K562 (cell line): ENCODE results near the gene CCDC106. TPM values are rescaled to one million over a fixed set of nuclear protein-coding genes. Genes with fewer than 3 reads are reported as not detected.

Source experiments
- C11orf30 ChIP-seq: fragments of 450-650 bp; IDR thresholded peaks from 2 replicates; pipeline ENCODE4 v1.6.1; 2016; ENCODE audit warnings: low read depth, mild to moderate bottlenecking
- CC2D1A ChIP-seq: fragments of 450-650 bp; IDR thresholded peaks from 2 replicates; pipeline ENCODE4 v1.6.1; 2017; ENCODE audit warnings: mild to moderate bottlenecking
- CCNT2 ChIP-seq: IDR thresholded peaks from 2 replicates; pipeline ENCODE4 v1.6.1; 2011; ENCODE audit warnings: borderline replicate concordance, low read depth, mild to moderate bottlenecking, moderate library complexity, mixed read lengths, low read length; ENCODE audit not compliant: insufficient read length; ENCODE audit errors: extremely low read depth
- EWSR1 ChIP-seq: fragments of 450-650 bp; IDR thresholded peaks from 2 replicates; pipeline ENCODE4 v1.6.1; 2018; ENCODE audit warnings: borderline replicate concordance, mild to moderate bottlenecking, low read depth, moderate library complexity; ENCODE audit not compliant: partially characterized antibody
- HCFC1 ChIP-seq: IDR thresholded peaks from 2 replicates; pipeline ENCODE4 v1.6.1; 2012; ENCODE audit warnings: low read depth, low read length, improper control_type of control experiment
- KHSRP ChIP-seq: fragments of 450-650 bp; IDR thresholded peaks from 2 replicates; pipeline ENCODE4 v1.6.1; 2017
- MBD2 ChIP-seq: sonication (generic); IDR thresholded peaks from 2 replicates; pipeline ENCODE4 v1.6.1; 2016; ENCODE audit warnings: low read depth, borderline replicate concordance
- PCBP1 ChIP-seq: fragments of 200-400 bp; formaldehyde crosslinking; IDR thresholded peaks from 2 replicates; pipeline ENCODE4 v1.6.1; 2018; ENCODE audit warnings: mild to moderate bottlenecking, low read depth, low read length; ENCODE audit not compliant: poor library complexity, severe bottlenecking
- PURB ChIP-seq: sonication (generic); formaldehyde crosslinking; IDR thresholded peaks from 2 replicates; pipeline ENCODE4 v1.9.0; 2021; ENCODE audit warnings: low read depth, mild to moderate bottlenecking, missing genetic modification reagents
- RFX7 ChIP-seq: fragments of 250-450 bp; sonication (Bioruptor Pico); IDR thresholded peaks from 2 replicates; pipeline ENCODE4 v1.5.1; 2021; ENCODE audit warnings: mild to moderate bottlenecking
- SFPQ ChIP-seq: fragments of 200-400 bp; formaldehyde crosslinking; IDR thresholded peaks from 2 replicates; pipeline ENCODE4 v1.6.1; 2017; ENCODE audit warnings: mild to moderate bottlenecking, low read depth, low read length, moderate library complexity
- SIN3A ChIP-seq, 2 experiments: fragments of 150-350 bp in 1 of 2; IDR thresholded peaks; 2 replicates each; pipeline ENCODE4 v1.6.1; 2011 to 2016; ENCODE audit warnings: borderline replicate concordance in 2 of 2, low read depth in 2 of 2, low read length in 2 of 2, mild to moderate bottlenecking in 2 of 2, moderate library complexity in 2 of 2; ENCODE audit not compliant: control insufficient read depth in 1 of 2
- SPI1 ChIP-seq: IDR thresholded peaks from 2 replicates; pipeline ENCODE4 v1.6.1; 2011; ENCODE audit warnings: low read depth, low read length, control low read depth, borderline replicate concordance
- STAT5B ChIP-seq: fragments of 250-450 bp; sonication (Bioruptor Pico); IDR thresholded peaks from 2 replicates; pipeline ENCODE4 v1.8.0; 2021; ENCODE audit warnings: mild to moderate bottlenecking, inconsistent platforms
- SUPT5H ChIP-seq: fragments of 450-650 bp; IDR thresholded peaks from 2 replicates; pipeline ENCODE4 v1.6.1; 2016
- U2AF2 ChIP-seq: fragments of 200-400 bp; formaldehyde crosslinking; optimal IDR thresholded peaks from 2 replicates; pipeline ENCODE3; 2017; ENCODE audit warnings: low read depth, mild to moderate bottlenecking, low read length
- ZBTB7A ChIP-seq: IDR thresholded peaks from 2 replicates; pipeline ENCODE4 v1.6.1; 2011; ENCODE audit warnings: low read depth, mild to moderate bottlenecking, low read length, moderate library complexity, borderline replicate concordance; ENCODE audit not compliant: control insufficient read depth
- ZKSCAN3 ChIP-seq: fragments of 250-450 bp; sonication (Bioruptor Pico); IDR thresholded peaks from 2 replicates; pipeline ENCODE4 v1.4.0; 2020
- ZNF121 ChIP-seq: sonication (generic); formaldehyde crosslinking; conservative IDR thresholded peaks from 2 replicates; pipeline ENCODE4 v1.8.0; 2022; ENCODE audit warnings: missing genetic modification reagents
- ZNF518B ChIP-seq: fragments of 250-450 bp; sonication (Bioruptor Pico); IDR thresholded peaks from 2 replicates; pipeline ENCODE4 v1.5.0; 2021; ENCODE audit warnings: mild to moderate bottlenecking, moderate library complexity
- polyA plus RNA-seq, 8 experiments: library from polyadenylated mRNA; depleted of rRNA in 4 of 8; stranded (reverse) in 5 of 8; unstranded in 3 of 8; fragments of >200 nt; fragmentation: Nextera tagmentation in 2 of 8; fragmentation: Illumina TruSeq in 1 of 8; extraction: Ambion mirVana in 2 of 8; extraction: Trizol in 1 of 8; gene quantifications; 2 replicates each; pipeline versions ENCODE4 v1.2.1 to v1.2.3, GENCODE V29; 2011 to 2014; ENCODE audit warnings: inconsistent platforms in 1 of 8, missing spikeins in 1 of 8
- total RNA-seq, 7 experiments: library from RNA; depleted of rRNA in 6 of 7; stranded (reverse); fragments of >200 nt in 6 of 7; fragmentation: Illumina TruSeq in 2 of 7; extraction: Trizol in 2 of 7; gene quantifications; 2 replicates each; pipeline versions ENCODE4 v1.2.1 to v1.2.3, GENCODE V29; 2011 to 2021; ENCODE audit warnings: low replicate concordance in 1 of 7

Gene CCDC106
- total and polyA plus RNA-seq, 9 of the 15 experiments (the other 6 are each of a cell fraction or from before 2014, with no cell fraction given) = 0.10 to 27.5 (median 15.0) TPM; not detected in 1

GRCh38 chr19:55640577-55641425 is 7.2 kb upstream of the CCDC106 start, which contains the start of gene ZNF580 (continued):
- TF ChIP-seq ZNF518B (CRISPR knock-in tag) (no peak), PCBP1 (no peak), SIN3A (IDR thresholded peaks at IDR 0.05; ENCODE audit: borderline replicate concordance in 2 of 2, control insufficient read depth in 1 of 2, low read depth in 2 of 2, low read length in 2 of 2) (peak in 1 of 2 experiments; percentile 73; a peak in 1 of 4 replicates), ZKSCAN3 (no peak), HCFC1 (peak; percentile 56), U2AF2 (no peak), SPI1 (no peak), CC2D1A (no peak), C11orf30 (no peak; the same call in 1 of the 2 replicates), STAT5B (CRISPR knock-in tag) (no peak), CCNT2 (peak; percentile 53), ZBTB7A (peak; percentile 93), RFX7 (CRISPR knock-in tag) (no peak), MBD2 (no peak), EWSR1 (no peak), SFPQ (no peak), SUPT5H (peak; percentile 23; the same call in 1 of the 2 replicates), KHSRP (no peak; the same call in 1 of the 2 replicates), PURB (CRISPR knock-in tag) (no peak), ZNF121 (CRISPR knock-in tag) (no peak)
